K562 (cell line): ENCODE measurements around the gene MVP. TPM values are rescaled to one million over a fixed set of nuclear protein-coding genes. Genes with fewer than 3 reads are reported as not detected.

Experiments used
- BRD4 ChIP-seq: fragments of 200-600 bp; sonication (generic); IDR thresholded peaks from 2 replicates; pipeline ENCODE4 v1.6.1; 2017; ENCODE audit warnings: inconsistent platforms
- BRD9 ChIP-seq: fragments of 450-650 bp; IDR thresholded peaks from 2 replicates; pipeline ENCODE4 v1.6.1; 2018; ENCODE audit warnings: low read depth; ENCODE audit not compliant: partially characterized antibody
- CEBPB ChIP-seq: fragments of 450-650 bp; IDR thresholded peaks from 2 replicates; pipeline ENCODE4 v1.6.1; 2016; ENCODE audit warnings: missing genetic modification characterization, missing compliant biosample characterization
- CHCHD3 ChIP-seq: fragments of 250-450 bp; sonication (Bioruptor Pico); IDR thresholded peaks from 2 replicates; pipeline ENCODE4 v2.1.2; 2022; ENCODE audit warnings: mild to moderate bottlenecking
- E2F8 ChIP-seq: fragments of 450-650 bp; IDR thresholded peaks from 2 replicates; pipeline ENCODE4 v1.7.1; 2018; ENCODE audit warnings: mild to moderate bottlenecking, low read depth; ENCODE audit not compliant: partially characterized antibody
- FOXA3 ChIP-seq, 2 experiments: fragments of 450-650 bp in 1 of 2; sonication (generic) in 1 of 2; formaldehyde crosslinking; IDR thresholded peaks in 1 of 2; conservative IDR thresholded peaks in 1 of 2; 2 replicates each; pipeline versions ENCODE4 v1.4.0 to v1.8.0; 2020 to 2022; ENCODE audit warnings: mild to moderate bottlenecking in 2 of 2, missing genetic modification reagents in 1 of 2
- NR3C1 ChIP-seq: sonication (generic); formaldehyde crosslinking; IDR thresholded peaks from 2 replicates; pipeline ENCODE4 v1.8.1; 2022; ENCODE audit warnings: missing genetic modification reagents
- RBM14 ChIP-seq: fragments of 200-400 bp; formaldehyde crosslinking; IDR thresholded peaks from 2 replicates; pipeline ENCODE4 v1.6.1; 2018; ENCODE audit warnings: low read depth, mild to moderate bottlenecking, low read length, moderate library complexity, borderline replicate concordance; ENCODE audit not compliant: insufficient read depth
- SMAD3 ChIP-seq: fragments of 450-650 bp; formaldehyde crosslinking; conservative IDR thresholded peaks from 2 replicates; pipeline ENCODE4 v1.4.0; 2020; ENCODE audit warnings: mild to moderate bottlenecking
- SMAD4 ChIP-seq: fragments of 250-450 bp; sonication (Bioruptor Pico); conservative IDR thresholded peaks from 2 replicates; pipeline ENCODE4 v1.8.0; 2021; ENCODE audit warnings: inconsistent platforms, mild to moderate bottlenecking, moderate library complexity
- ZC3H11A ChIP-seq: IDR thresholded peaks from 2 replicates; pipeline ENCODE4 v1.6.1; 2012; ENCODE audit warnings: low read depth, low read length, improper control_type of control experiment
- ZNF174 ChIP-seq: fragments of 250-450 bp; sonication (Bioruptor Pico); IDR thresholded peaks from 2 replicates; pipeline ENCODE4 v1.4.0; 2020; ENCODE audit warnings: mild to moderate bottlenecking
- ZNF316 ChIP-seq: fragments of 450-650 bp; IDR thresholded peaks from 2 replicates; pipeline ENCODE4 v1.6.1; 2016
- ZNF407 ChIP-seq: fragments of 450-650 bp; IDR thresholded peaks from 2 replicates; pipeline ENCODE4 v1.6.1; 2016; ENCODE audit warnings: low read depth
- polyA plus RNA-seq, 8 experiments: library from polyadenylated mRNA; depleted of rRNA in 4 of 8; stranded (reverse) in 5 of 8; unstranded in 3 of 8; fragments of >200 nt; fragmentation: Nextera tagmentation in 2 of 8; fragmentation: Illumina TruSeq in 1 of 8; extraction: Ambion mirVana in 2 of 8; extraction: Trizol in 1 of 8; gene quantifications; 2 replicates each; pipeline versions ENCODE4 v1.2.1 to v1.2.3, GENCODE V29; 2011 to 2014; ENCODE audit warnings: inconsistent platforms in 1 of 8, missing spikeins in 1 of 8
- total RNA-seq, 7 experiments: library from RNA; depleted of rRNA in 6 of 7; stranded (reverse); fragments of >200 nt in 6 of 7; fragmentation: Illumina TruSeq in 2 of 7; extraction: Trizol in 2 of 7; gene quantifications; 2 replicates each; pipeline versions ENCODE4 v1.2.1 to v1.2.3, GENCODE V29; 2011 to 2021; ENCODE audit warnings: low replicate concordance in 1 of 7
- TF ChIP-seq, protein P1 (sequence below): fragments of 450-650 bp; formaldehyde crosslinking; IDR thresholded peaks from 2 replicates; pipeline ENCODE4 v1.4.0; 2020; ENCODE audit warnings: mild to moderate bottlenecking, moderate library complexity

Gene MVP
- total and polyA plus RNA-seq, 9 of the 15 experiments (the other 6 are each of a cell fraction or from before 2014, with no cell fraction given): 0.39 to 1.9 (median 0.76) TPM; not detected in 2

DNA sequence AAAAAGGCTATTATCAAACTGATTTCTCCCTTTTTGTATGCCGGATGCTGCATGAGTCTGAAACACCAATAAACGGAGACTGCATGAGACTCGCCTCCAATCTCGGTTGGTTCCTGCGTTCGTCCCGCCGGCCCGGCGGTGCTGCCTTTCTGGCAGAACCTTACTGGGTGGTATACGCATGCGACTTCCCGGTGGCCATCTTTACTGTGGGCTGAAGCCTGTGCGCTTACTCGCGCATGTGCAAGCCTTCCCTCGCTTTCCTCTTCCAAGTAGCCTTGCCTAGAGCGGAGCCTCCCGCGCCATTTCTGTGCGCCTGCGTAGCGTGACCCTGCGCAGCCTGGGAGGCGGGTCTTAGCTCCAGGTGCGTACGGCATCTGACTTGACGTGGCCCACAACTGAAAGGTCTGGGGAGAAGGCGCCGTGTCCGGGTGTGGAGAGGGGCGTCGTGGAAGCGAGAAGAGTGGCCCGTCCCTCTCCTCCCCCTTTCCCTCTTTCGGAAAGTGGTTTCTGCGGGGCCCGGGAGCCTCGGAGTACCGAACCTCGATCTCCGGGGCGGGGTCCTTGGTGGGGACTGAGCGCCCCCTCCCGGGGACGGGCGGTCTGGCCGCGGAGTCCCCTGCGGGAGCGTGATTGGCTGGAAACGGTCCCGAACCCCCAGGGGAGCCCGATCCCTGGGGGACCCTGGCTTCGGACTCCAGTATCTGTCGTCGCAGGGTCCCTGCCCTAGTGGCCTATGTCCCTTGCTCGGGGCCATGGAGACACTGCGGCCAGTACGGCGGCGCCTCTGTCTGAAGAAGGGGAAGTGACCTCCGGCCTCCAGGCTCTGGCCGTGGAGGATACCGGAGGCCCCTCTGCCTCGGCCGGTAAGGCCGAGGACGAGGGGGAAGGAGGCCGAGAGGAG lies 4.2 kb upstream of the MVP start, which contains the start of gene PAGR1 (continued):
- TF ChIP-seq, protein P1, sequence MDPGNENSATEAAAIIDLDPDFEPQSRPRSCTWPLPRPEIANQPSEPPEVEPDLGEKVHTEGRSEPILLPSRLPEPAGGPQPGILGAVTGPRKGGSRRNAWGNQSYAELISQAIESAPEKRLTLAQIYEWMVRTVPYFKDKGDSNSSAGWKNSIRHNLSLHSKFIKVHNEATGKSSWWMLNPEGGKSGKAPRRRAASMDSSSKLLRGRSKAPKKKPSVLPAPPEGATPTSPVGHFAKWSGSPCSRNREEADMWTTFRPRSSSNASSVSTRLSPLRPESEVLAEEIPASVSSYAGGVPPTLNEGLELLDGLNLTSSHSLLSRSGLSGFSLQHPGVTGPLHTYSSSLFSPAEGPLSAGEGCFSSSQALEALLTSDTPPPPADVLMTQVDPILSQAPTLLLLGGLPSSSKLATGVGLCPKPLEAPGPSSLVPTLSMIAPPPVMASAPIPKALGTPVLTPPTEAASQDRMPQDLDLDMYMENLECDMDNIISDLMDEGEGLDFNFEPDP: no peak
- TF ChIP-seq FOXA3 (CRISPR knock-in tag; conservative IDR thresholded peaks at IDR 0.05 in 1 of 2, IDR thresholded peaks at IDR 0.05 in 1 of 2): no peak; a peak in 1 of 4 replicates
- TF ChIP-seq BRD4: no peak
- TF ChIP-seq ZNF316: no peak
- no peak for TF ChIP-seq CHCHD3 (CRISPR knock-in tag)
- TF ChIP-seq BRD9: peak; percentile 90
- no peak for TF ChIP-seq RBM14
- TF ChIP-seq CEBPB (tag): no peak
- TF ChIP-seq ZC3H11A: no peak
- no peak for TF ChIP-seq SMAD3 (CRISPR knock-in tag)
- no peak for TF ChIP-seq NR3C1 (CRISPR knock-in tag)
- TF ChIP-seq ZNF174 (CRISPR knock-in tag): no peak
- TF ChIP-seq SMAD4 (CRISPR knock-in tag): peak; percentile 46; the same call in 1 of the 2 replicates
- no peak for TF ChIP-seq ZNF407
- peak; percentile 65 for TF ChIP-seq E2F8
